Measurements from ENCODE around the gene MORN3.

DNA sequence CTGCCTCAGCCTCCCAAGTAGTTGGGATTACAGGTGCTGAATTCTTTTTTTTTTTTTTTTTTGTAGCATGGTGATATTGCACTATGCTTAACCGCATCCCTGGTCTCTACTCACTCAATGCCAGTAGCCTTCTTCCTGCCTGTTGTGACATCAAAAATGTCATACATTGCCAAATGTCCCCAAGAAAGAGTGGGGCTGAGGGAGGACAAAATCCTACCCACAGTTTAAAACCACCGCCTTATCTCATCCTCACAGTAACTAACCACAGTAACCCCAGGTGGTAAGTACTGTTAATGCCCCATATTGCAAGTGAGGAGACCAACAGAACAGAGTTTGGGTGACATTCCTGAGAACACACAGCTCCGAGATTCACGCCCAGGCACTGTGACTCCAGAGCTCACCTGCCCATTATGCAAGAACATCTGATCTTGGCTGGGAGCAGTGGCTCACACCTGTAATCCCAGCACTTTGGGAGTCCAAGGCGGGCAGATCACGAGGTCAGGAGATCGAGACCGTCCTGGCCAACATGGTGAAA lies 19.6 kb downstream of the MORN3 start:
- TF ChIP-seq ZFP3 (CRISPR knock-in tag; IDR thresholded peaks at IDR 0.05), result no peak
- TF ChIP-seq PATZ1 (CRISPR knock-in tag; IDR thresholded peaks at IDR 0.05; ENCODE audit: borderline replicate concordance), result no peak
- TF ChIP-seq TOX (CRISPR knock-in tag; IDR thresholded peaks at IDR 0.05; ENCODE audit: borderline replicate concordance), result no peak
- TF ChIP-seq, protein P1, sequence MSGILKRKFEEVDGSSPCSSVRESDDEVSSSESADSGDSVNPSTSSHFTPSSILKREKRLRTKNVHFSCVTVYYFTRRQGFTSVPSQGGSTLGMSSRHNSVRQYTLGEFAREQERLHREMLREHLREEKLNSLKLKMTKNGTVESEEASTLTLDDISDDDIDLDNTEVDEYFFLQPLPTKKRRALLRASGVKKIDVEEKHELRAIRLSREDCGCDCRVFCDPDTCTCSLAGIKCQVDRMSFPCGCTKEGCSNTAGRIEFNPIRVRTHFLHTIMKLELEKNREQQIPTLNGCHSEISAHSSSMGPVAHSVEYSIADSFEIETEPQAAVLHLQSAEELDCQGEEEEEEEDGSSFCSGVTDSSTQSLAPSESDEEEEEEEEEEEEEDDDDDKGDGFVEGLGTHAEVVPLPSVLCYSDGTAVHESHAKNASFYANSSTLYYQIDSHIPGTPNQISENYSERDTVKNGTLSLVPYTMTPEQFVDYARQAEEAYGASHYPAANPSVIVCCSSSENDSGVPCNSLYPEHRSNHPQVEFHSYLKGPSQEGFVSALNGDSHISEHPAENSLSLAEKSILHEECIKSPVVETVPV (CRISPR knock-in tag; IDR thresholded peaks at IDR 0.05), result no peak
- TF ChIP-seq OSR1 (CRISPR knock-in tag; IDR thresholded peaks at IDR 0.05), result no peak
- TF ChIP-seq RARB (CRISPR knock-in tag; IDR thresholded peaks at IDR 0.05), result no peak
